ENCODE data around the gene LNX1. TPM values are rescaled to one million over a fixed set of nuclear protein-coding genes. Genes with fewer than 3 reads are reported as not detected.

LNX1 gene
- total RNA-seq, 1 donor from 2014 or later = 11.8 TPM

- Histone ChIP-seq H3K4me3 (no peak overlapping the region), H3K27me3 (no peaks in the 10 kb centered on the region), H3K9me3 (no peaks in the 10 kb centered on the region), H3K4me1 (peaks cover 10% of the 10 kb centered on the region), H3K27ac (no peak overlapping the region), H3K36me3 (no peaks in the 10 kb centered on the region)
- intact Hi-C loops (cut with DNase I) = no loop called here
- no peak for TF ChIP-seq POLR2AphosphoS5 (IDR thresholded peaks at IDR 0.05; ENCODE audit: insufficient read depth in 1 of 2, low read depth in 1 of 2)
- TF ChIP-seq CTCF (IDR thresholded peaks at IDR 0.05) = no peak
- no peak for TF ChIP-seq POLR2A (IDR thresholded peaks at IDR 0.05)
- no peak for DNase-seq (ENCODE audit: extremely low spot score in 2 of 2)
These were observed 84.2 kb downstream of the LNX1 start for GRCh38 chr4:53507058-53507457.

GRCh38 chr4:53505947-53506346 lies 85.3 kb downstream of the LNX1 start:
- no peaks in the 10 kb centered on the region for H3K9me3 ChIP-seq
- no peaks in the 10 kb centered on the region for H3K36me3 ChIP-seq
- intact Hi-C loops (cut with DNase I) = no loop called here
- no peak overlapping the region for H3K27ac ChIP-seq
- TF ChIP-seq POLR2AphosphoS5 (IDR thresholded peaks at IDR 0.05; ENCODE audit: insufficient read depth in 1 of 2, low read depth in 1 of 2) = no peak
- no peak for TF ChIP-seq CTCF (IDR thresholded peaks at IDR 0.05)
- no peak for TF ChIP-seq POLR2A (IDR thresholded peaks at IDR 0.05)
- H3K4me3 ChIP-seq = no peak overlapping the region
- peaks cover 5% of the 10 kb centered on the region for H3K4me1 ChIP-seq
- DNase-seq (ENCODE audit: extremely low spot score in 2 of 2) = no peak
- H3K27me3 ChIP-seq = no peaks in the 10 kb centered on the region

GRCh38 chr4:53502094-53502493 lies 89.2 kb downstream of the LNX1 start:
- H3K4me1 ChIP-seq = peaks cover 19% of the 10 kb centered on the region
- H3K9me3 ChIP-seq = no peaks in the 10 kb centered on the region
- H3K4me3 ChIP-seq = no peak overlapping the region
- H3K27ac ChIP-seq = no peak overlapping the region
- TF ChIP-seq POLR2AphosphoS5 (IDR thresholded peaks at IDR 0.05; ENCODE audit: insufficient read depth in 1 of 2, low read depth in 1 of 2) (no peak), POLR2A (IDR thresholded peaks at IDR 0.05) (no peak), CTCF (IDR thresholded peaks at IDR 0.05) (no peak)
- no peaks in the 10 kb centered on the region for H3K36me3 ChIP-seq
- intact Hi-C loops (cut with DNase I) = no loop called here
- no peaks in the 10 kb centered on the region for H3K27me3 ChIP-seq
- DNase-seq (ENCODE audit: extremely low spot score in 2 of 2) = no peak

- no peaks in the 10 kb centered on the region for H3K9me3 ChIP-seq
- no peak for TF ChIP-seq POLR2A (IDR thresholded peaks at IDR 0.05)
- no peak for TF ChIP-seq POLR2AphosphoS5 (IDR thresholded peaks at IDR 0.05; ENCODE audit: insufficient read depth in 1 of 2, low read depth in 1 of 2)
- TF ChIP-seq CTCF (IDR thresholded peaks at IDR 0.05) = no peak
- H3K4me3 ChIP-seq = no peak overlapping the region
- DNase-seq (ENCODE audit: extremely low spot score in 2 of 2) = no peak
- H3K36me3 ChIP-seq = no peaks in the 10 kb centered on the region
- intact Hi-C loops (cut with DNase I) = no loop called here
- no peak overlapping the region for H3K27ac ChIP-seq
- no peaks in the 10 kb centered on the region for H3K27me3 ChIP-seq
- H3K4me1 ChIP-seq = peaks cover 24% of the 10 kb centered on the region
These were observed 89.7 kb downstream of the LNX1 start for GRCh38 chr4:53501561-53501960.

GRCh38 chr4:53500546-53500945 lies 90.7 kb downstream of the LNX1 start:
- DNase-seq (ENCODE audit: extremely low spot score in 2 of 2) = no peak
- intact Hi-C loops (cut with DNase I) = no loop called here
- no peaks in the 10 kb centered on the region for H3K9me3 ChIP-seq
- peaks cover 24% of the 10 kb centered on the region for H3K4me1 ChIP-seq
- TF ChIP-seq CTCF (IDR thresholded peaks at IDR 0.05) (no peak), POLR2AphosphoS5 (IDR thresholded peaks at IDR 0.05; ENCODE audit: insufficient read depth in 1 of 2, low read depth in 1 of 2) (no peak), POLR2A (IDR thresholded peaks at IDR 0.05) (no peak)
- no peak overlapping the region for H3K27ac ChIP-seq
- H3K4me3 ChIP-seq = no peak overlapping the region
- H3K27me3 ChIP-seq = no peaks in the 10 kb centered on the region
- no peaks in the 10 kb centered on the region for H3K36me3 ChIP-seq

All from vagina (tissue), 2 donors.